Thoracic aorta (tissue), 2 donors: ENCODE results near the gene TBC1D5. TPM values are rescaled to one million over a fixed set of nuclear protein-coding genes. Genes with fewer than 3 reads are reported as not detected.

ENCODE experiments used
- ATAC-seq: fragments of 150-250 bp; one replicate; pipeline ENCODE4 v1.8.0; 2017; ENCODE audit warnings: low read depth; ENCODE audit not compliant: insufficient number of reproducible peaks, low FRiP score
- DNase-seq: peaks from one replicate; pipeline ENCODE4 v3.0.0-alpha.2; 2020; ENCODE audit warnings: low spot score
- H3K27ac ChIP-seq, 2 donors: fragments of 200-600 bp; sonication (generic); 1 replicate in 1 of 2; 2 replicates in 1 of 2; pipeline ENCODE4 v1.5.1; 2016; ENCODE audit warnings: mild to moderate bottlenecking in 2 of 2, moderate library complexity in 2 of 2
- H3K27me3 ChIP-seq: fragments of 200-600 bp; sonication (generic); replicated peaks from 2 replicates; pipeline ENCODE4 v1.6.0; 2016; ENCODE audit warnings: mild to moderate bottlenecking; ENCODE audit not compliant: insufficient read depth
- H3K36me3 ChIP-seq: fragments of 200-600 bp; sonication (generic); one replicate; pipeline ENCODE4 v1.5.1; 2016
- H3K4me1 ChIP-seq, 2 donors: fragments of 200-600 bp; sonication (generic); 1 replicate in 1 of 2; 2 replicates in 1 of 2; pipeline versions ENCODE4 v1.5.1 to v1.6.0; 2016; ENCODE audit warnings: low read depth in 2 of 2, mild to moderate bottlenecking in 1 of 2; ENCODE audit not compliant: control insufficient read depth in 1 of 2
- H3K4me3 ChIP-seq: fragments of 200-600 bp; sonication (generic); 2 replicates; pipeline ENCODE4 v1.5.1; 2016; ENCODE audit warnings: mild to moderate bottlenecking
- H3K9me3 ChIP-seq: fragments of 200-600 bp; sonication (generic); 2 replicates; pipeline ENCODE4 v1.5.1; 2016
- CTCF ChIP-seq: fragments of 200-600 bp; sonication (generic); IDR thresholded peaks from one replicate; pipeline ENCODE4 v1.5.1; 2019; ENCODE audit warnings: antibody characterized with exemption
- total RNA-seq, 2 donors: library from RNA; depleted of rRNA; stranded (reverse); fragments of >200 nt; gene quantifications; one replicate each; pipeline versions ENCODE4 v1.1.0 to v1.2.3, GENCODE V29; 2016

TBC1D5 gene
- total RNA-seq, 2 donors from 2014 or later, result 80.6 to 103 TPM

GRCh38 chr3:17153209-17153608, 589.2 kb downstream of the TBC1D5 start:
- Histone ChIP-seq H3K4me3 (no peak overlapping the region), H3K27ac (no peak overlapping the region), H3K36me3 (peaks cover 14% of the 10 kb centered on the region), H3K9me3 (peaks cover 3% of the 10 kb centered on the region), H3K4me1 (peaks cover 11 to 17% of the 10 kb centered on the region in 2 donors), H3K27me3 (no peaks in the 10 kb centered on the region)
- no peak for TF ChIP-seq CTCF
- ATAC-seq (no peak), DNase-seq (no peak)

- DNase-seq, result no peak
- ATAC-seq, result no peak
- Histone ChIP-seq H3K4me3 (no peak overlapping the region), H3K36me3 (peaks cover 14% of the 10 kb centered on the region), H3K9me3 (peaks cover 3% of the 10 kb centered on the region), H3K27me3 (no peaks in the 10 kb centered on the region), H3K4me1 (peaks cover 0 to 3% of the 10 kb centered on the region in 2 donors), H3K27ac (no peak overlapping the region)
- TF ChIP-seq CTCF, result no peak
Measured at GRCh38 chr3:17151598-17152373, 590.6 kb downstream of the TBC1D5 start.

- DNase-seq (no peak), ATAC-seq (no peak)
- Histone ChIP-seq H3K36me3 (peaks cover 6% of the 10 kb centered on the region), H3K9me3 (peaks cover 3% of the 10 kb centered on the region), H3K27ac (no peak overlapping the region), H3K4me1 (peaks cover 2 to 5% of the 10 kb centered on the region in 2 donors), H3K4me3 (no peak overlapping the region), H3K27me3 (no peaks in the 10 kb centered on the region)
- TF ChIP-seq CTCF, result no peak
Measured at GRCh38 chr3:17149076-17149475, 593.4 kb downstream of the TBC1D5 start.

GRCh38 chr3:17144665-17144993, 597.8 kb downstream of the TBC1D5 start:
- H3K4me1 ChIP-seq, result peaks cover 19 to 47% of the 10 kb centered on the region in 2 donors
- H3K36me3 ChIP-seq, result no peaks in the 10 kb centered on the region
- TF ChIP-seq CTCF, result no peak
- H3K27me3 ChIP-seq, result no peaks in the 10 kb centered on the region
- DNase-seq, result no peak
- H3K4me3 ChIP-seq, result no peak overlapping the region
- H3K9me3 ChIP-seq, result no peaks in the 10 kb centered on the region
- no peak for ATAC-seq
- no peak overlapping the region for H3K27ac ChIP-seq

GRCh38 chr3:17143893-17144664, 598.4 kb downstream of the TBC1D5 start:
- Histone ChIP-seq H3K4me1 (peaks cover 19 to 52% of the 10 kb centered on the region in 2 donors), H3K27ac (peak overlapping the region; percentile 45 to 61), H3K36me3 (no peaks in the 10 kb centered on the region), H3K9me3 (no peaks in the 10 kb centered on the region), H3K27me3 (no peaks in the 10 kb centered on the region), H3K4me3 (no peak overlapping the region)
- no peak for TF ChIP-seq CTCF
- no peak for DNase-seq
- no peak for ATAC-seq
